SU-DHL-6 (cell line): ENCODE measurements around the gene BRD2.

Experiments
- EZH2phosphoT487 ChIP-seq: fragments of 200-600 bp; sonication (generic), shearing (Covaris generic); conservative IDR thresholded peaks from 2 replicates; pipeline ENCODE4 v1.6.1; 2018; ENCODE audit warnings: mild to moderate bottlenecking, antibody characterized with exemption, low read length, moderate library complexity, mixed read lengths
- TF ChIP-seq, protein P1 (sequence below): fragments of 200-600 bp; sonication (generic); IDR thresholded peaks from one replicate; pipeline ENCODE4 v1.5.1; 2017; ENCODE audit warnings: antibody characterized with exemption, mild to moderate bottlenecking, low read length, moderate library complexity; ENCODE audit not compliant: insufficient read depth, poor library complexity, severe bottlenecking

DNA sequence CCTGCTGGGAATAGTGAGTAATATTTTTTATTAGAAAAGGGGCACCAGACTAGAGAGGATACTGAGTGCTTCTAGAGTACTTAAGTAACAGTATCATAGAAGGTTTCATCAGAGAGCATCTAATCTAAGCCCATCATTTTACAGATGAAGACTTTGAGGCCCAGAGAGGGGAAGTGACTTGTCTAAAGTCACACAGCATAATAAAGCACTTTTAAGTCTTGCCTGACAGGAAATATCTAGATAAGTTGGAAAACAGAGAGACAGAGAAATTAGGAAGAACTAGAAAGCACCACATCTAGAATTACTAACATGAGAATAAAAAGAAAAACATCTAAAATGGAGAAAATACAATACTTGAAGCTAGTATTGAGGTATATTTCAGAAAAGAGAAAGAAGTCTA lies 21.5 kb upstream of the BRD2 start:
- TF ChIP-seq, protein P1, sequence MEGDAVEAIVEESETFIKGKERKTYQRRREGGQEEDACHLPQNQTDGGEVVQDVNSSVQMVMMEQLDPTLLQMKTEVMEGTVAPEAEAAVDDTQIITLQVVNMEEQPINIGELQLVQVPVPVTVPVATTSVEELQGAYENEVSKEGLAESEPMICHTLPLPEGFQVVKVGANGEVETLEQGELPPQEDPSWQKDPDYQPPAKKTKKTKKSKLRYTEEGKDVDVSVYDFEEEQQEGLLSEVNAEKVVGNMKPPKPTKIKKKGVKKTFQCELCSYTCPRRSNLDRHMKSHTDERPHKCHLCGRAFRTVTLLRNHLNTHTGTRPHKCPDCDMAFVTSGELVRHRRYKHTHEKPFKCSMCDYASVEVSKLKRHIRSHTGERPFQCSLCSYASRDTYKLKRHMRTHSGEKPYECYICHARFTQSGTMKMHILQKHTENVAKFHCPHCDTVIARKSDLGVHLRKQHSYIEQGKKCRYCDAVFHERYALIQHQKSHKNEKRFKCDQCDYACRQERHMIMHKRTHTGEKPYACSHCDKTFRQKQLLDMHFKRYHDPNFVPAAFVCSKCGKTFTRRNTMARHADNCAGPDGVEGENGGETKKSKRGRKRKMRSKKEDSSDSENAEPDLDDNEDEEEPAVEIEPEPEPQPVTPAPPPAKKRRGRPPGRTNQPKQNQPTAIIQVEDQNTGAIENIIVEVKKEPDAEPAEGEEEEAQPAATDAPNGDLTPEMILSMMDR, result no peak
- no peak for TF ChIP-seq EZH2phosphoT487
